Mammary epithelial cell (primary cell): ENCODE results near the gene SOX5.
"Not testable (repeated sequence)": the region's sequence is repeated elsewhere in the genome, so short reads cannot be mapped to it uniquely, and the experiment has no call there.

Experiments used
- EZH2 ChIP-seq: IDR thresholded peaks from 2 replicates; pipeline ENCODE4 v1.6.1; 2012; ENCODE audit warnings: low read length, inconsistent platforms, borderline replicate concordance
- TF ChIP-seq, protein P1 (sequence below), 2 donors: IDR thresholded peaks in 1 of 2; conservative IDR thresholded peaks in 1 of 2; 2 replicates each; pipeline ENCODE4 v1.5.1; 2011 to 2012; ENCODE audit warnings: inconsistent platforms in 2 of 2, low read length in 2 of 2, mild to moderate bottlenecking in 2 of 2, control low read depth in 1 of 2, low read depth in 1 of 2; ENCODE audit not compliant: insufficient read depth in 1 of 2; ENCODE audit errors: extremely low read depth in 1 of 2

DNA sequence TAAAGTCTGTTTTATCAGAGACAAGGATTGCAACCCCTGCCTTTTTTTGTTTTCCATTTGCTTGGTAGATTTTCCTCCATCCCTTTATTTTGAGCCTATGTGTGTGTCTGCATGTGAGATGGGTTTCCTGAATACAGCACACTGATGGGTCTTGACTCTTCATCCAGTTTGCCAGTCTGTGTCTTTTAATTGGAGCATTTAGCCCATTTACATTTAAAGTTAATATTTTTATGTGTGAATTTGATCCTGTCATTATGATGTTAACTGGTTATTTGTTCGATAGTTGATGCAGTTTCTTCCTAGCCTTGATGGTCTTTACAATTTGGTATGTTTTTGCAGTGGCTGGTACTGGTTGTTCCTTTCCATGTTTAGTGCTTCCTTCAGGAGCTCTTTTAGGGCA lies 430.0 kb downstream of the SOX5 start:
- TF ChIP-seq, protein P1, sequence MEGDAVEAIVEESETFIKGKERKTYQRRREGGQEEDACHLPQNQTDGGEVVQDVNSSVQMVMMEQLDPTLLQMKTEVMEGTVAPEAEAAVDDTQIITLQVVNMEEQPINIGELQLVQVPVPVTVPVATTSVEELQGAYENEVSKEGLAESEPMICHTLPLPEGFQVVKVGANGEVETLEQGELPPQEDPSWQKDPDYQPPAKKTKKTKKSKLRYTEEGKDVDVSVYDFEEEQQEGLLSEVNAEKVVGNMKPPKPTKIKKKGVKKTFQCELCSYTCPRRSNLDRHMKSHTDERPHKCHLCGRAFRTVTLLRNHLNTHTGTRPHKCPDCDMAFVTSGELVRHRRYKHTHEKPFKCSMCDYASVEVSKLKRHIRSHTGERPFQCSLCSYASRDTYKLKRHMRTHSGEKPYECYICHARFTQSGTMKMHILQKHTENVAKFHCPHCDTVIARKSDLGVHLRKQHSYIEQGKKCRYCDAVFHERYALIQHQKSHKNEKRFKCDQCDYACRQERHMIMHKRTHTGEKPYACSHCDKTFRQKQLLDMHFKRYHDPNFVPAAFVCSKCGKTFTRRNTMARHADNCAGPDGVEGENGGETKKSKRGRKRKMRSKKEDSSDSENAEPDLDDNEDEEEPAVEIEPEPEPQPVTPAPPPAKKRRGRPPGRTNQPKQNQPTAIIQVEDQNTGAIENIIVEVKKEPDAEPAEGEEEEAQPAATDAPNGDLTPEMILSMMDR (conservative IDR thresholded peaks at IDR 0.05 in 1 of 2, IDR thresholded peaks at IDR 0.05 in 1 of 2; ENCODE audit: extremely low read depth in 1 of 2, insufficient read depth in 1 of 2, low read depth in 1 of 2, low read length in 2 of 2), result not testable (repeated sequence)
- TF ChIP-seq EZH2, result not testable (repeated sequence)
